Body of pancreas (tissue), 4 donors: ENCODE results near the gene NCAM1. TPM values are rescaled to one million over a fixed set of nuclear protein-coding genes. Genes with fewer than 3 reads are reported as not detected.
"Not testable (repeated sequence)": the region's sequence is repeated elsewhere in the genome, so short reads cannot be mapped to it uniquely, and the experiment has no call there.

Experiments
- ATAC-seq: fragments of 150-250 bp; one replicate; pipeline ENCODE4 v1.9.1; 2016
- DNase-seq, 4 donors: peaks; one replicate each; pipeline ENCODE4 v3.0.0-alpha.2; 2019
- H3K27ac ChIP-seq, 4 donors: fragments of 200-600 bp; sonication (generic); 1 replicate in 3 of 4; 2 replicates in 1 of 4; pipeline versions ENCODE4 v1.5.1 to v1.6.1; 2016 to 2019; ENCODE audit warnings: mild to moderate bottlenecking in 1 of 4, mixed read lengths in 1 of 4, moderate library complexity in 1 of 4
- H3K27me3 ChIP-seq, 2 donors: fragments of 200-600 bp; sonication (generic); one replicate each; pipeline ENCODE4 v1.6.0; 2016; ENCODE audit warnings: mild to moderate bottlenecking in 1 of 2
- H3K36me3 ChIP-seq, 2 donors: fragments of 200-600 bp; sonication (generic); replicated peaks in 1 of 2; 2 replicates each; pipeline ENCODE4 v1.5.1; 2016; ENCODE audit warnings: low read depth in 2 of 2; ENCODE audit not compliant: insufficient read depth in 1 of 2
- H3K4me1 ChIP-seq: fragments of 200-600 bp; sonication (generic); one replicate; pipeline ENCODE4 v1.6.0; 2016
- H3K4me3 ChIP-seq, 2 donors: fragments of 200-600 bp; sonication (generic); 1 replicate in 1 of 2; 2 replicates in 1 of 2; pipeline ENCODE4 v1.5.1; 2016 to 2019
- H3K9me3 ChIP-seq, 3 donors: fragments of 200-600 bp; sonication (generic); 1 replicate in 2 of 3; 2 replicates in 1 of 3; pipeline ENCODE4 v1.5.1; 2016
- CTCF ChIP-seq, 7 experiments: fragments of 450-650 bp in 4 of 7; fragments of 200-600 bp in 3 of 7; sonication (generic) in 3 of 7; IDR thresholded peaks; one replicate each; pipeline ENCODE4 v1.5.1; 2016 to 2019; ENCODE audit warnings: antibody characterized with exemption in 7 of 7
- POLR2A ChIP-seq, 3 donors: fragments of 450-650 bp; IDR thresholded peaks; one replicate each; pipeline ENCODE4 v1.6.1; 2016; ENCODE audit warnings: antibody characterized with exemption in 3 of 3, mild to moderate bottlenecking in 2 of 3
- WGBS, 2 donors: methylation state at CpG; one replicate each; pipeline ENCODE4 v1.1.5; 2017; 5-methylcytosine and 5-hydroxymethylcytosine counted together
- intact Hi-C: fragments of 100-400 bp; cut with DNase I; formaldehyde crosslinking; loops from one replicate; pipeline ENCODE4 v1.15.1; 2023
- total RNA-seq, 2 donors: library from RNA; depleted of rRNA; stranded (reverse); fragments of >200 nt; gene quantifications; one replicate each; pipeline ENCODE4 v1.1.0, GENCODE V29; 2016

The NCAM1 gene
- 10 to 100 TPM; 10.1 to 26.0 TPM for total RNA-seq

- intact Hi-C loops = no loop called here
- peaks cover 0 to 3% (median 0%) of the 10 kb centered on the region in 3 donors for H3K9me3 ChIP-seq
- H3K4me3 ChIP-seq = peak within 1 kb of the TSS; percentile 13 to 20
- DNase-seq = peak; percentile 29 to 67 (median 56)
- no peak within 1 kb of the TSS for H3K27ac ChIP-seq
- TF ChIP-seq CTCF (IDR thresholded peaks at IDR 0.05) = no peak
- TF ChIP-seq POLR2A (IDR thresholded peaks at IDR 0.05) = no peak
- peaks cover 30% of the 10 kb centered on the region for H3K4me1 ChIP-seq
- WGBS, 2 donors = 0 to 1% methylated on average over 14 to 28 of the region's 28 CpGs
- H3K27me3 ChIP-seq = peaks cover 0 to 28% of the 10 kb centered on the region in 2 donors
- no peaks in the 10 kb centered on the region for H3K36me3 ChIP-seq
- ATAC-seq = peak; percentile 44
These were observed at the start of gene NCAM1 for GRCh38 chr11:112961146-112961668. NCAM1 (plus strand) TSS chr11:112961420.

- no peak for TF ChIP-seq CTCF (IDR thresholded peaks at IDR 0.05)
- TF ChIP-seq POLR2A (IDR thresholded peaks at IDR 0.05) = no peak
- intact Hi-C loops = no loop called here
- no peaks in the 10 kb centered on the region for H3K27me3 ChIP-seq
- no peaks in the 10 kb centered on the region for H3K36me3 ChIP-seq
- H3K9me3 ChIP-seq = no peaks in the 10 kb centered on the region
- DNase-seq = no peak
- H3K27ac ChIP-seq = no peak overlapping the region
- H3K4me1 ChIP-seq = no peaks in the 10 kb centered on the region
- no peak for ATAC-seq
- WGBS, 2 donors = 33 to 36% methylated on average over 2 of the region's 2 CpGs
- H3K4me3 ChIP-seq = no peak overlapping the region
These were observed 38.6 kb upstream of the NCAM1 start for GRCh38 chr11:112922606-112923005.

GRCh38 chr11:112924836-112925235, 36.4 kb upstream of the NCAM1 start:
- H3K9me3 ChIP-seq, H3K4me1 ChIP-seq, ATAC-seq, H3K27me3 ChIP-seq, H3K27ac ChIP-seq, H3K4me3 ChIP-seq, intact Hi-C loops, DNase-seq, H3K36me3 ChIP-seq: not testable (repeated sequence)
- WGBS, 2 donors = 52 to 74% methylated on average over 6 of the region's 6 CpGs

- Histone ChIP-seq H3K36me3 (no peaks in the 10 kb centered on the region), H3K27ac (no peak overlapping the region), H3K4me1 (no peaks in the 10 kb centered on the region), H3K4me3 (no peak overlapping the region), H3K9me3 (no peaks in the 10 kb centered on the region), H3K27me3 (no peaks in the 10 kb centered on the region)
- WGBS, 2 donors = 68 to 71% methylated on average over 10 of the region's 10 CpGs
- ATAC-seq (no peak), DNase-seq (no peak)
- TF ChIP-seq CTCF (IDR thresholded peaks at IDR 0.05) = no peak
- intact Hi-C loops = no loop called here
These were observed 35.5 kb upstream of the NCAM1 start for GRCh38 chr11:112925516-112926310.

- DNase-seq (no peak), ATAC-seq (no peak)
- TF ChIP-seq POLR2A (IDR thresholded peaks at IDR 0.05) (no peak), CTCF (IDR thresholded peaks at IDR 0.05) (no peak)
- no peaks in the 10 kb centered on the region for H3K27me3 ChIP-seq
- no peak overlapping the region for H3K27ac ChIP-seq
- 29 to 43% methylated on average over 3 of the region's 3 CpGs for WGBS, 2 donors
- intact Hi-C loops = no loop called here
- no peak overlapping the region for H3K4me3 ChIP-seq
- H3K36me3 ChIP-seq = no peaks in the 10 kb centered on the region
- no peaks in the 10 kb centered on the region for H3K4me1 ChIP-seq
- H3K9me3 ChIP-seq = no peaks in the 10 kb centered on the region
These were observed 33.1 kb upstream of the NCAM1 start for GRCh38 chr11:112928136-112928535.
